ENCODE measurements around the gene CHODL. TPM values are rescaled to one million over a fixed set of nuclear protein-coding genes. Genes with fewer than 3 reads are reported as not detected.

CHODL gene
- polyA plus RNA-seq, 1 experiment: not detected

GRCh38 chr21:18265944-18266343, 21.3 kb downstream of the CHODL start:
- DNase-seq (ENCODE audit: low read depth): no peak
- TF ChIP-seq CTCF (IDR thresholded peaks at IDR 0.05; ENCODE audit: insufficient read depth, low read depth, low read length): no peak
- H3K36me3 ChIP-seq (ENCODE audit: control insufficient read depth, insufficient read depth, low read length): no peaks in the 10 kb centered on the region
- no peaks in the 10 kb centered on the region for H3K27me3 ChIP-seq (ENCODE audit: control insufficient read depth, insufficient read depth, low read length)
- ChIA-PET CTCF (interaction anchor here (0.6 kb wide), 1 partner anchor 84 kb away, joined by 3 read pairs; no protein-coding TSS in a partner anchor), POLR2A (no interaction called here)
- no peak overlapping the region for H3K4me3 ChIP-seq (ENCODE audit: low read depth, low read length)

GRCh38 chr21:18267496-18267895, 22.9 kb downstream of the CHODL start:
- DNase-seq (ENCODE audit: low read depth): no peak
- Histone ChIP-seq H3K4me3 (ENCODE audit: low read depth, low read length) (no peak overlapping the region), H3K36me3 (ENCODE audit: control insufficient read depth, insufficient read depth, low read length) (no peaks in the 10 kb centered on the region), H3K27me3 (ENCODE audit: control insufficient read depth, insufficient read depth, low read length) (no peaks in the 10 kb centered on the region)
- ChIA-PET POLR2A (no interaction called here), CTCF (no interaction called here)
- no peak for TF ChIP-seq CTCF (IDR thresholded peaks at IDR 0.05; ENCODE audit: insufficient read depth, low read depth, low read length)

- no peak for TF ChIP-seq CTCF (IDR thresholded peaks at IDR 0.05; ENCODE audit: insufficient read depth, low read depth, low read length)
- Histone ChIP-seq H3K27me3 (ENCODE audit: control insufficient read depth, insufficient read depth, low read length) (no peaks in the 10 kb centered on the region), H3K36me3 (ENCODE audit: control insufficient read depth, insufficient read depth, low read length) (no peaks in the 10 kb centered on the region), H3K4me3 (ENCODE audit: low read depth, low read length) (no peak overlapping the region)
- no peak for DNase-seq (ENCODE audit: low read depth)
- POLR2A ChIA-PET: no interaction called here
- CTCF ChIA-PET: no interaction called here
Measured at GRCh38 chr21:18268906-18269305, 24.3 kb downstream of the CHODL start.

GRCh38 chr21:18269856-18270255, 25.2 kb downstream of the CHODL start:
- no peak for DNase-seq (ENCODE audit: low read depth)
- H3K4me3 ChIP-seq (ENCODE audit: low read depth, low read length): no peak overlapping the region
- CTCF ChIA-PET: no interaction called here
- POLR2A ChIA-PET: no interaction called here
- no peaks in the 10 kb centered on the region for H3K36me3 ChIP-seq (ENCODE audit: control insufficient read depth, insufficient read depth, low read length)
- TF ChIP-seq CTCF (IDR thresholded peaks at IDR 0.05; ENCODE audit: insufficient read depth, low read depth, low read length): no peak
- no peaks in the 10 kb centered on the region for H3K27me3 ChIP-seq (ENCODE audit: control insufficient read depth, insufficient read depth, low read length)

- Histone ChIP-seq H3K27me3 (ENCODE audit: control insufficient read depth, insufficient read depth, low read length) (no peaks in the 10 kb centered on the region), H3K4me3 (ENCODE audit: low read depth, low read length) (no peak overlapping the region), H3K36me3 (ENCODE audit: control insufficient read depth, insufficient read depth, low read length) (no peaks in the 10 kb centered on the region)
- TF ChIP-seq CTCF (IDR thresholded peaks at IDR 0.05; ENCODE audit: insufficient read depth, low read depth, low read length): no peak
- ChIA-PET CTCF (no interaction called here), POLR2A (no interaction called here)
- no peak for DNase-seq (ENCODE audit: low read depth)
Measured at GRCh38 chr21:18273400-18273799, 28.8 kb downstream of the CHODL start.

Data from BJ (cell line).